ENCODE measurements around the gene SORCS2.
"Not testable (repeated sequence)": the region's sequence is repeated elsewhere in the genome, so short reads cannot be mapped to it uniquely, and the experiment has no call there.

SORCS2 gene

GRCh38 chr4:7160951-7161440, 31.3 kb upstream of the SORCS2 start:
- no peak for DNase-seq

GRCh38 chr4:7161721-7162214, 30.6 kb upstream of the SORCS2 start:
- DNase-seq: no peak

- not testable (repeated sequence) for DNase-seq
Measured at GRCh38 chr4:7165056-7165873, 27.1 kb upstream of the SORCS2 start.

GRCh38 chr4:7165874-7166201, 26.5 kb upstream of the SORCS2 start:
- no peak for DNase-seq

- DNase-seq: no peak
Measured at GRCh38 chr4:7166237-7166636, 26.1 kb upstream of the SORCS2 start.

GRCh38 chr4:7166981-7167700, 25.2 kb upstream of the SORCS2 start:
- no peak for DNase-seq

GRCh38 chr4:7167706-7168105, 24.6 kb upstream of the SORCS2 start:
- no peak for DNase-seq

GRCh38 chr4:7168106-7168505, 24.2 kb upstream of the SORCS2 start:
- DNase-seq: no peak

- DNase-seq: no peak
Measured at GRCh38 chr4:7169134-7169533, 23.2 kb upstream of the SORCS2 start.

GRCh38 chr4:7170012-7170411, 22.3 kb upstream of the SORCS2 start:
- no peak for DNase-seq

GRCh38 chr4:7171191-7171900, 21.0 kb upstream of the SORCS2 start:
- DNase-seq: no peak

GRCh38 chr4:7172508-7172907, 19.8 kb upstream of the SORCS2 start:
- no peak for DNase-seq

GRCh38 chr4:7172946-7173345, 19.4 kb upstream of the SORCS2 start:
- DNase-seq: no peak

GRCh38 chr4:7173841-7174449, 18.4 kb upstream of the SORCS2 start:
- DNase-seq: no peak

GRCh38 chr4:7179158-7179557, 13.2 kb upstream of the SORCS2 start:
- DNase-seq: no peak

GRCh38 chr4:7180938-7181337, 11.4 kb upstream of the SORCS2 start:
- DNase-seq: no peak

GRCh38 chr4:7182616-7183015, 9.7 kb upstream of the SORCS2 start:
- no peak for DNase-seq

- no peak for DNase-seq
Measured at GRCh38 chr4:7183161-7183560, 9.2 kb upstream of the SORCS2 start.

GRCh38 chr4:7183780-7184460, 8.4 kb upstream of the SORCS2 start:
- DNase-seq: no peak

- no peak for DNase-seq
Measured at GRCh38 chr4:7185487-7186030, 6.8 kb upstream of the SORCS2 start.

GRCh38 chr4:7186031-7186430, 6.3 kb upstream of the SORCS2 start:
- no peak for DNase-seq

- no peak for DNase-seq
Measured at GRCh38 chr4:7186516-7187167, 5.7 kb upstream of the SORCS2 start.
